B cell (primary cell): ENCODE results near the gene PHACTR4. TPM values are rescaled to one million over a fixed set of nuclear protein-coding genes. Genes with fewer than 3 reads are reported as not detected.
A peak's percentile ranks its signal among the peaks of the same experiment; 100 is the strongest.

Experiments
- ATAC-seq: fragments of 200-7000 bp; cut with Tn5 transposase; one replicate; pipeline ENCODE4 v1.10.0; 2021; ENCODE audit warnings: low read depth, mild to moderate bottlenecking, moderate number of reproducible peaks, moderate library complexity
- CTCF ChIA-PET: fragments of 350-600 bp; sonication (Branson Sonifier 250); formaldehyde crosslinking; loops from one replicate; lab custom pipeline; 2021; ENCODE audit warnings: antibody characterized with exemption, inconsistent platforms; lab: Charles Lee
- POLR2A ChIA-PET: fragments of 350-600 bp; sonication (Branson Sonifier 250); formaldehyde crosslinking; loops from one replicate; lab custom pipeline; 2021; ENCODE audit warnings: antibody characterized with exemption; lab: Charles Lee
- DNase-seq: peaks from one replicate; pipeline ENCODE4 v3.0.0; 2013
- H2AFZ ChIP-seq: 2 replicates; pipeline ENCODE4 v1.6.1; 2012; ENCODE audit warnings: mild to moderate bottlenecking, low read depth, low read length; ENCODE audit not compliant: insufficient read depth, poor library complexity, severe bottlenecking
- H3K27ac ChIP-seq, 2 donors: 1 replicate in 1 of 2; 2 replicates in 1 of 2; pipeline ENCODE4 v1.5.1; 2012 to 2013; ENCODE audit warnings: low read length in 2 of 2, mild to moderate bottlenecking in 2 of 2, moderate library complexity in 1 of 2
- H3K27me3 ChIP-seq, 4 experiments: fragments of 200-600 bp in 1 of 4; sonication (generic) in 1 of 4; replicated peaks in 1 of 4; 1 replicate in 2 of 4; 2 replicates in 2 of 4; pipeline versions ENCODE4 v1.6.1 to v1.7.0; 2013 to 2016; ENCODE audit warnings: low read length in 3 of 4, mild to moderate bottlenecking in 2 of 4, mixed read lengths in 1 of 4, moderate library complexity in 1 of 4; ENCODE audit not compliant: insufficient read depth in 4 of 4, control insufficient read depth in 3 of 4; ENCODE audit errors: control extremely low read depth in 1 of 4
- H3K36me3 ChIP-seq, 2 experiments: replicated peaks in 1 of 2; 1 replicate in 1 of 2; 2 replicates in 1 of 2; pipeline versions ENCODE4 v1.6.1 to v1.7.1; 2013; ENCODE audit warnings: low read length in 1 of 2; ENCODE audit not compliant: insufficient read depth in 2 of 2, control insufficient read depth in 1 of 2; ENCODE audit errors: control extremely low read depth in 1 of 2, extremely low read depth in 1 of 2
- H3K4me1 ChIP-seq, 2 donors: fragments of 200-600 bp in 1 of 2; sonication (generic) in 1 of 2; 1 replicate in 1 of 2; 2 replicates in 1 of 2; pipeline versions ENCODE4 v1.5.1 to v1.6.1; 2013 to 2017; ENCODE audit warnings: low read length in 2 of 2; ENCODE audit not compliant: control insufficient read depth in 2 of 2, insufficient read depth in 2 of 2
- H3K4me2 ChIP-seq: replicated peaks from 2 replicates; pipeline ENCODE3; 2012; ENCODE audit warnings: mild to moderate bottlenecking, low read depth, low read length; ENCODE audit not compliant: poor library complexity, severe bottlenecking
- H3K4me3 ChIP-seq, 5 experiments: fragments of 200-600 bp in 1 of 5; sonication (generic) in 1 of 5; 1 replicate in 3 of 5; 2 replicates in 2 of 5; pipeline versions ENCODE4 v1.5.1 to v1.7.0; 2011 to 2016; ENCODE audit warnings: low read length in 4 of 5, mild to moderate bottlenecking in 4 of 5, low read depth in 2 of 5, control low read depth in 1 of 5, moderate library complexity in 1 of 5; ENCODE audit not compliant: insufficient read depth in 1 of 5; ENCODE audit errors: control extremely low read depth in 1 of 5, extremely low read depth in 1 of 5
- H3K79me2 ChIP-seq: fragments of 200-600 bp; sonication (generic); one replicate; pipeline ENCODE4 v1.6.0; 2016; ENCODE audit warnings: low read length; ENCODE audit not compliant: control insufficient read depth, insufficient read depth
- H3K9ac ChIP-seq: fragments of 200-600 bp; sonication (generic); 2 replicates; pipeline ENCODE4 v1.6.1; 2017; ENCODE audit warnings: mild to moderate bottlenecking, low read length, moderate library complexity
- H3K9me3 ChIP-seq, 3 donors: one replicate each; pipeline versions ENCODE4 v1.6.1 to v1.7.1; 2013; ENCODE audit warnings: low read length in 2 of 3; ENCODE audit not compliant: control insufficient read depth in 2 of 3, insufficient read depth in 1 of 3; ENCODE audit errors: control extremely low read depth in 1 of 3
- H4K20me1 ChIP-seq: 2 replicates; pipeline ENCODE4 v1.6.0; 2012; ENCODE audit warnings: mild to moderate bottlenecking, low read length; ENCODE audit not compliant: insufficient read depth, control insufficient read depth, poor library complexity, severe bottlenecking
- H3K27ac Mint-ChIP-seq: one replicate; pipeline ENCODE4 v1.8.0; 2021; ENCODE audit warnings: mixed read lengths
- H3K27me3 Mint-ChIP-seq: one replicate; pipeline ENCODE4 v1.8.0; 2021; ENCODE audit warnings: mixed read lengths
- H3K4me1 Mint-ChIP-seq: one replicate; pipeline ENCODE4 v1.8.0; 2021; ENCODE audit warnings: mixed read lengths
- H3K4me3 Mint-ChIP-seq: one replicate; pipeline ENCODE4 v1.8.0; 2021; ENCODE audit warnings: mixed read lengths
- H3K9me3 Mint-ChIP-seq: one replicate; pipeline ENCODE4 v1.8.0; 2022; ENCODE audit warnings: mixed read lengths; ENCODE audit not compliant: insufficient read depth
- EZH2 ChIP-seq: IDR thresholded peaks from 2 replicates; pipeline ENCODE4 v1.6.1; 2012; ENCODE audit warnings: borderline replicate concordance, low read depth, mild to moderate bottlenecking, moderate library complexity, low read length; ENCODE audit not compliant: insufficient read depth, poor library complexity, severe bottlenecking
- WGBS: methylation state at CpG from one replicate; pipeline ENCODE4 v1.1.5; 2013; ENCODE audit warnings: missing lambda C conversion rate; ENCODE audit not compliant: insufficient coverage; 5-methylcytosine and 5-hydroxymethylcytosine counted together
- intact Hi-C: fragments of 100-400 bp; cut with micrococcal nuclease; formaldehyde crosslinking; loops from one replicate; pipeline ENCODE4 v1.10.0; 2022
- polyA plus RNA-seq: library from polyadenylated mRNA; depleted of rRNA; stranded (reverse); fragments of >200 nt; gene quantifications from 2 replicates; pipeline ENCODE4 v1.2.3, GENCODE V29; 2012
- total RNA-seq, 2 donors: library from RNA; stranded (reverse); fragments of 120-200 nt in 1 of 2; gene quantifications; 1 replicate in 1 of 2; 2 replicates in 1 of 2; pipeline versions ENCODE4 v1.2.3 to v1.2.4, GENCODE V29; 2013 to 2022
- TF ChIP-seq, protein P1 (sequence below): fragments of 200-600 bp; IDR thresholded peaks from one replicate; pipeline ENCODE4 v1.8.0; 2022; ENCODE audit warnings: antibody characterized with exemption, mild to moderate bottlenecking

Gene PHACTR4
- total and polyA plus RNA-seq, 2 donors (not counting 1 experiment from before 2014, with no cell fraction given): 9.8 to 41.6 TPM

DNA sequence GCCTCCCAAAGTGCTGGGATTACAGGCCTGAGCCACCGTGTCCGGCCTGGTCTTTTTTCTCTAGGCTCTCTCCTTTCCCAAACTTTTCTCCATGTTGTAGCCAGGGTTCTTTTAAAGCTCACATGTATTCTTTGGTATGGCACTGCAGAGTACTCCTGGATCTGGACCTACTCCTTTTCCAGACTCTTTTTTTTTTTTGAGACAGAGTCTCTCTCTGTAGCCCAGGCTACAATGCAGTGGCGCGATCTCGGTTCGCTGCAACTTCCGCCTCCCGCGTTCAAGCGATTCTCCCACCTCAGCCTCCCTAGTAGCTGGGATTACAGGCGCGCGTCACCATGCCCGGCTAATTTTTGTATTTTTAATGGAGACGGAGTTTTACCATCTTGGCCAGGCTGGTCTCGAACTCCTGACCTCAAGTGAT, 41.3 kb upstream of the PHACTR4 start:
- peaks cover 51% of the 10 kb centered on the region for H3K4me1 Mint-ChIP-seq
- Histone ChIP-seq H3K79me2 (peaks cover 36% of the 10 kb centered on the region), H3K27ac (peak overlapping the region; percentile 91 to 99), H4K20me1 (no peaks in the 10 kb centered on the region), H3K4me2 (peak overlapping the region; percentile 88), H2AFZ (peak overlapping the region; percentile 77), H3K9ac (peak overlapping the region; percentile 95), H3K4me3 (peak overlapping the region; percentile 72 to 93 (median 80)), H3K4me1 (peaks cover 34 to 41% of the 10 kb centered on the region in 2 donors), H3K27me3 (no peaks in the 10 kb centered on the region), H3K9me3 (peaks cover 0 to 14% (median 0%) of the 10 kb centered on the region in 3 donors), H3K36me3 (peaks cover 3 to 27% of the 10 kb centered on the region in 2 experiments)
- TF ChIP-seq, protein P1, sequence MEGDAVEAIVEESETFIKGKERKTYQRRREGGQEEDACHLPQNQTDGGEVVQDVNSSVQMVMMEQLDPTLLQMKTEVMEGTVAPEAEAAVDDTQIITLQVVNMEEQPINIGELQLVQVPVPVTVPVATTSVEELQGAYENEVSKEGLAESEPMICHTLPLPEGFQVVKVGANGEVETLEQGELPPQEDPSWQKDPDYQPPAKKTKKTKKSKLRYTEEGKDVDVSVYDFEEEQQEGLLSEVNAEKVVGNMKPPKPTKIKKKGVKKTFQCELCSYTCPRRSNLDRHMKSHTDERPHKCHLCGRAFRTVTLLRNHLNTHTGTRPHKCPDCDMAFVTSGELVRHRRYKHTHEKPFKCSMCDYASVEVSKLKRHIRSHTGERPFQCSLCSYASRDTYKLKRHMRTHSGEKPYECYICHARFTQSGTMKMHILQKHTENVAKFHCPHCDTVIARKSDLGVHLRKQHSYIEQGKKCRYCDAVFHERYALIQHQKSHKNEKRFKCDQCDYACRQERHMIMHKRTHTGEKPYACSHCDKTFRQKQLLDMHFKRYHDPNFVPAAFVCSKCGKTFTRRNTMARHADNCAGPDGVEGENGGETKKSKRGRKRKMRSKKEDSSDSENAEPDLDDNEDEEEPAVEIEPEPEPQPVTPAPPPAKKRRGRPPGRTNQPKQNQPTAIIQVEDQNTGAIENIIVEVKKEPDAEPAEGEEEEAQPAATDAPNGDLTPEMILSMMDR: no peak
- TF ChIP-seq EZH2: no peak
- POLR2A ChIA-PET: interaction anchor here (0.6 to 2.2 kb wide), 15 partner anchors 26 to 597 kb away, joined by 3 to 19 read pairs (median 5); partner anchors contain the start of genes ATP5IF1, EYA3, GMEB1 and PHACTR4
- 77% methylated on average over 16 of the region's 16 CpGs for WGBS
- no peak for DNase-seq
- peak overlapping the region; percentile 91 for H3K4me3 Mint-ChIP-seq
- no peak for ATAC-seq
- H3K9me3 Mint-ChIP-seq: no peaks in the 10 kb centered on the region
- CTCF ChIA-PET: interaction anchor here (0.6 to 6.2 kb wide), 6 partner anchors 41 to 253 kb away, joined by 3 to 53 read pairs (median 3); partner anchors contain the start of gene PHACTR4
- H3K27me3 Mint-ChIP-seq: no peaks in the 10 kb centered on the region
- H3K27ac Mint-ChIP-seq: peak overlapping the region; percentile 99
- intact Hi-C loops: loop anchor here (1.0 to 5.0 kb wide), 7 partner anchors 41 to 556 kb away; partner anchors contain the start of genes ATP5IF1, EYA3, PHACTR4 and SESN2
